ENCODE data around the gene SYTL1.

GRCh38 chr1:27322569-27323240 is 19.1 kb upstream of the SYTL1 start:
- TF ChIP-seq POLR2AphosphoS5 (IDR thresholded peaks at IDR 0.05; ENCODE audit: low read depth, low read length) (no peak), POLR2A (IDR thresholded peaks at IDR 0.05; ENCODE audit: low read depth, low read length) (no peak)
